ENCODE measurements around the gene CGN. TPM values are rescaled to one million over a fixed set of nuclear protein-coding genes. Genes with fewer than 3 reads are reported as not detected.

CGN gene
- total RNA-seq, result 5.0 TPM

GRCh38 chr1:151510957-151511635, at the start of gene CGN:
TSS of gene CGN (plus strand) at chr1:151511387. CDS start at chr1:151518520, 7,133 bp downstream.

GRCh38 chr1:151540021-151540981, 29.1 kb downstream of the CGN start, which contains the start of gene TUFT1:
TSS of gene TUFT1 (plus strand) at chr1:151540309. CDS start at chr1:151540367, 58 bp downstream.

Small RNA genes lying within 50 kb of the gene (small RNA-seq; reads per million reads assigned to genes)
- gene MIR554 (ENCODE audit: low replicate concordance) (not detected), gene RF00405 (ENCODE audit: low replicate concordance) (not detected)

Other genes starting within 250 kb of the CGN start
- 8.8 TPM for gene ZNF687, start 229.1 kb upstream of the CGN start, total RNA-seq
- gene PI4KB, start 184.0 kb upstream of the CGN start, total RNA-seq, result 39.1 TPM
- gene RFX5, start 164.1 kb upstream of the CGN start, total RNA-seq, result 31.3 TPM
- gene SELENBP1, start 138.7 kb upstream of the CGN start, total RNA-seq, result 5.3 TPM
- 224 TPM for gene PSMB4, start 111.8 kb upstream of the CGN start, total RNA-seq
- 238 TPM for gene POGZ, start 51.9 kb upstream of the CGN start, total RNA-seq
- 5.9 TPM for gene TUFT1, start 28.9 kb downstream of the CGN start, total RNA-seq
- gene SNX27, start 100.7 kb downstream of the CGN start, total RNA-seq, result 117 TPM
- 71.4 TPM for gene CELF3, start 205.4 kb downstream of the CGN start, total RNA-seq
- 8.8 TPM for gene RIIAD1, start 210.1 kb downstream of the CGN start, total RNA-seq